Measurements from ENCODE around the gene TENM3.

The TENM3 gene

GRCh38 chr4:182760551-182761043 lies 517.4 kb downstream of the TENM3 start:
- no peak for DNase-seq

DNA sequence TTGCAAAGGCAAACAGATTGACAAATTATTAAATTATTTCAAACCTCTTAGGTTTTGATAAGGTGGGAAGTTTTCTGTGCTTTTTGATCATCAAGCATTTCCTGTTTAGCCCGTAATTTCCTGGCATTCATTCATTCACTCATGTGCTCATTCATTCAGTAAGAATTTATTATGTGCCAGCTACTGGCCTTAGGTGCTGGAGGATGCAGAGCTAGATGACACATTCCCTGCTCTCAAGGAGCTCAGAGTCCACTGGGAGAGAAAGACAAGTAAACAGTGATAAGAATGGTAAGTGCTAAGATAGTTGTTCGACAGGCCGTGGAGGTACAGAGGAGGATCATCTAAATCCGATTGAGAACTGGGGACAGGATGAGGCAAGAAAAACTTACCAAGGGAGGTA lies 520.9 kb downstream of the TENM3 start:
- DNase-seq = no peak

DNA sequence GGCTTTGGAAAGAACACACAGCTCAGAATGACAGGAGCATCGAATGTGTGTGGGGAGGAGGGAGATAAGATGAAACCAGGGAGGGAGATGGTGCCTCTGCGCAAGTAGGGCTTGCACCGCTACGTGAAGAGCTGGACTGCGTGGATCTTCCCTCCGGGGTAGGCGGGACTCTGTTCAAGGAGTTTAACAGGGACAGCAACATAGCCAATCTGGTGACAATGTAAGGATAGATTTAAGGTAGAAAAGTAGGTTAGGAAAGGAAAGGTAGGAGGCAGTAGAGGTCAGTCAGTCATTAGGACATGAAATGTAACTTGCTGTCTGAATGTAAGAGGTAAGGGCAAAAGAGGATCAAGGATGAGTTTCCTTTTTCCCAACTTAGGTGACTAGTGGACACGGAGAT lies 521.4 kb downstream of the TENM3 start:
- no peak for DNase-seq

DNA sequence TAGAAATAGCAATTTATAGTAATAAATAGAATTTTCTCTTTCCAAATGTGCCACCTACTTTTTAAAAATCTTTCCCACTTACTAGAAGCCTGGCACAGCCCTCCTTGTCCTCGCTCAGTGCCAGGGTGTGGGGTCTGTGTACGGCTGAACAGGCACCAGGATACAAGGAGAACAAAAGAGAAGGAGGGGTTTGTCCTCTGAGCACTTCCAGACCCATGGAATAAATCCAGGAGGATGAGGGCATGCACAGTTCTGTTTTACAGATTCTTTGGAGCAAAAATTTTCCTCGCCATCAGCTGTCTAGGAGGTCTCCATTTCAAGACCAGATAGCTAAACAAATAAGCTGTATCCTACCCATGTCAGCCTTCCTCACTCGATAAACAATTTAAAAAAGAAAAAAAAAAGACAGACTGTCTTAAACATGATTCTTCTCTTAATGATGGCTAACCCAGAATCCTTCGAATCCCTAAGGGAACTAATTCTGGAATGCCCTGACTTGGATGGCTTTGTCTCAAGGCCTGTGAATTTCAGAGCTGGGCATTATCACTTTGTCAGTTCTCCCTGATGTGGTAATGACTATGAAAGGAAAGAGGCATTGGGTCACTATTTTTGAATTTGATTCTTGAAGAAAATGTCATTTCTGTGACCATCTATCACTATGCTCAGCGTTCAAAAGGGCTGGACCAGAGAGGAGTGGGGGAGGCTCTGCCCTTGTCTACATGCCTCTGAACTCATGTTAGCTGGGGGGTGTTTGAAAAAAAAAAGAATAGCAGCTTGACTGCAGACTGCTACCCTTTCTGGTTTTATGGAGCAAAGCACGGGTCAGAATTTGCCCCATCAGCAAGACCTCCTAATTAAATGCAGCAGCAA lies 523.0 kb downstream of the TENM3 start:
- no peak for DNase-seq

DNA sequence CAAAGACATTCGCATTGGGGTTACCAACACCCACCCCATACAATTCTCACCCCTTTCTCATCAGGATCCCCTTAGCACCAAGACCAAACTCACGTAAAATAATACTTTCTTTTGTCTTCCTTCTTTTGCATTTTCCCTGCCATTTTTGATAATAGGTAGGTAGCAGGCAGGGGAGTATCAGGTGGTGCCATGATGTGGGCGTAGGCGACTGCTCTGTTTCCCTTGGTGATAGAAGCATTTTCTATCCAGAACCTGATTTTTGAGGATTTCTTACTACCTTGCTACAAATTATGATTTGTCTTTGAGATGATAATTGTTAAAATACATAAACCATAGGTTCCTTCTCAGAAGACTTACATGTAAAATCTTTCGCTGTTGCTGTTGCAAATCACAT lies 523.7 kb downstream of the TENM3 start:
- DNase-seq = no peak

- no peak for DNase-seq
Measured at GRCh38 chr4:182768838-182769237, 525.6 kb downstream of the TENM3 start.

- no peak for DNase-seq
Measured at GRCh38 chr4:182770259-182770995, 527.2 kb downstream of the TENM3 start.

GRCh38 chr4:182770996-182771514 lies 527.9 kb downstream of the TENM3 start:
- DNase-seq = no peak

GRCh38 chr4:182775075-182775474 lies 531.9 kb downstream of the TENM3 start:
- DNase-seq = no peak

- DNase-seq = no peak
Measured at GRCh38 chr4:182776376-182777105, 533.3 kb downstream of the TENM3 start.

- DNase-seq = no peak
Measured at GRCh38 chr4:182778222-182778982, 535.2 kb downstream of the TENM3 start.

DNA sequence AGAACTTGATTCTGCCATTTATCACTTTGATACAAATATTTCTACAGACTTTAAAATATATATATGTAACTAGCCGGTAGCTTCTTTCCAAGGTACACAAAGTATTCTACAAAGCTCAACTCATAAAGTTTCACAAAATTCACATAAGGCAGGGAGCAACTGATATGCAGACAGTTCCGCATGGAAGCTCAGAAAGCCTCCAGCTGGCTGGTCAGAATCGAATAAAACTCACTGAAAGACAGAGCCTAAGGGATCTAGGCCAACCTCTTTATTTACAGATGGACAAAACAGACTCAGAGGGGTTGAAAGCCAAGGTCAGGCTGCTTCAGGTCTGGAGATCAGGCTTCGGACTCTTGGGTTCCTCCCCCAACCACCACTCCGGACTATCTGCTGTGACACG lies 543.8 kb downstream of the TENM3 start:
- no peak for DNase-seq

GRCh38 chr4:182788201-182788600 lies 545.0 kb downstream of the TENM3 start:
- DNase-seq = no peak

DNA sequence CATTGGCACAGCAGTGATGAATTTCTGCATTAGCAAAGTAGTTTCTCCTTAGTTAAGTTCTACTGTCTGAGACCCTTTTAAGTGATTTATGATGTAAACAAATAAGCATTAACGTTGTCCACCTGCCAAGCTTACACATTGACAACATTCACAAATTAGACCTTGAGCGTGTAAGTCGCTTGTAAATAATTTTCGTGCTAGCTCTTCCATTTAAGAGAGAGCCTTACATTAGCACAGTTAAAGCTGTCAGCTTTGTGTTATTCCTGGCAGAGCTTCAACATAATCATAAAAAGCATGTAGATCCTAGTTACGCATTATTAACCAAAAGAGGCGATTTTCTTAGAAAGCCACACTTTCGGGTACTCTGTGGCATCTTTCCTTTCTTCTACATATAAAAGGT lies 546.3 kb downstream of the TENM3 start:
- no peak for DNase-seq

GRCh38 chr4:182795446-182796238 lies 552.4 kb downstream of the TENM3 start:
- DNase-seq = no peak

- DNase-seq = no peak
Measured at GRCh38 chr4:182799515-182800215, 556.5 kb downstream of the TENM3 start.

- DNase-seq = no peak
Measured at GRCh38 chr4:182800216-182800515, 557.0 kb downstream of the TENM3 start.

DNA sequence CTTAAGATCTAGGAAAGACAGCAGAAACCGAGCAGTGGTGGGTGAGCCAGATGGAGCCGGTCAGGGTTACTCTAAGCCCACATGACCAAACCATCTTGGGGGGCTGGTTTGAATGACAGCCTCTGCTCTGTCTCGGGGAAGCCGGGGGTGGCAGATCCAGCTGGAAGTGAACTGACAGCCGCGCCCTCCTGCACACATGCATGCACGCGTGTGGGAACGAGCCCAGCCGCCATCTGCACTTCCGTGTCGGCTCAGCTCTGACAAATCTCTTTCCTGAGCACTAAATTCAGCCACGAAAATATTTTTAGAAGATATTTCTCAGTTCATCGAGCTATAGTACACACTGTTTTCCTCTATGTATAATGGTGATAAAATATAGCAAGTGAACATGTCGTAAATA lies 558.4 kb downstream of the TENM3 start:
- DNase-seq = no peak

DNA sequence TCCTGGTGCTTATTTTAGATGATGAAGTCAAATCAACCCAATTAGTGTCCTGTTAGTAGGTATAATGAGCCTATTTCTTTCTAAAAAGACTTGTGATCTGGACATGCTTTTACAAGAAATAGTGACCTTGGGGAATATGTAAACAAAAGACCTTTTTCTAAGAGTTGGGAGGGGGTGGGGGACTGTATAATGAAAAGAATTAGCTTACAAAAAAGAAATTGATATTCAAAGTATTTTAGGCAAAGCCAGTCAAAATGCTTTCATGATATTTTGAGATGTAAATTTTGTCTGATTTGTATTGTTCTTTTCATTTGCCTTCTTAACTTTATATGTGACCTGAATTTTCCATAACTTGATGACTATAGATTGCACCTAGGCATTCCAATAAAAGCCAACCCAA lies 559.4 kb downstream of the TENM3 start:
- no peak for DNase-seq

GRCh38 chr4:182803235-182803634 lies 560.0 kb downstream of the TENM3 start:
- no peak for DNase-seq

DNA sequence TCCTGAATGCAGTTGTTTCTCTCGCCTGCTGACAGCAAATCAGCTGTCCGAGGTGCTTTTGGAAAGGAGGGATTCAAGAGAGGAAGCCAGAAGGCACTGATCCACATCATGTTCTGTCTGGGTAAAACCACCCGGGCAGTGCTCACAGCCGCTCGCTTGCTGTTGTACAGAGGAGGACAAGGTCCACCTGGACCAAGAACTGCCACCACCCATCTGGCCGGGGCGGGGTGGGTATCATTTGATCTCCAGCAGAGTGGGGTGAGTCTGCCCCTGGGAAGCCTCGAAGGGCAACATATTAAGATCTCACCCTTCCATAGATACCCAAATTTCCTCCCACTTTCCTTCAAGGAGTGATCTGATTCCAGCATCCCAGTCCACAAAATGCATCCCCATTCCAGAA lies 560.9 kb downstream of the TENM3 start:
- no peak for DNase-seq

Data from activated T-cell treated with anti-CD3 and anti-CD28 coated beads, Interleukin-2, amount 50 U/mL, for 48 hours (primary cell).